Panc1 (cell line): ENCODE results near the gene GNAI3. TPM values are rescaled to one million over a fixed set of nuclear protein-coding genes. Genes with fewer than 3 reads are reported as not detected.

Experiments used
- ATAC-seq: fragments of 200-7000 bp; cut with Tn5 transposase; 2 replicates; pipeline ENCODE4 v1.9.1; 2020; ENCODE audit warnings: mild to moderate bottlenecking, moderate library complexity
- BruUV-seq: library from RNA; stranded (reverse); fragments of 400-500 nt; replicated peaks from 2 replicates; lab custom pipeline; 2021; lab: Mats Ljungman, UMichigan
- CTCF ChIA-PET: fragments of 300-600 bp; sonication (Branson Sonifier 250); formaldehyde crosslinking; loops from one replicate; lab custom pipeline; 2022; ENCODE audit warnings: antibody characterized with exemption; lab: Charles Lee
- POLR2A ChIA-PET: fragments of 300-600 bp; sonication (Branson Sonifier 250); formaldehyde crosslinking; loops from one replicate; lab custom pipeline; 2022; ENCODE audit warnings: antibody characterized with exemption; lab: Charles Lee
- DNase-seq: peaks from one replicate; pipeline ENCODE4 v3.0.0-alpha.2; 2010; ENCODE audit warnings: low read depth, low spot score
- H3K27ac ChIP-seq: 2 replicates; pipeline ENCODE4 v1.5.1; 2011; ENCODE audit warnings: mild to moderate bottlenecking, low read length, inconsistent platforms
- H3K27me3 ChIP-seq: fragments of 200-500 bp; sonication (Bioruptor generic); 2 replicates; pipeline ENCODE4 v1.6.0; 2014; ENCODE audit warnings: low read length, inconsistent platforms; ENCODE audit not compliant: control insufficient read depth, insufficient read depth
- H3K36me3 ChIP-seq: fragments of 200-500 bp; sonication (Bioruptor generic); 2 replicates; pipeline ENCODE4 v1.5.1; 2014; ENCODE audit warnings: inconsistent platforms, mild to moderate bottlenecking, low read length, moderate library complexity; ENCODE audit not compliant: control insufficient read depth, insufficient read depth
- H3K4me1 ChIP-seq: 2 replicates; pipeline ENCODE4 v1.5.1; 2011; ENCODE audit warnings: inconsistent platforms, mild to moderate bottlenecking, low read length, moderate library complexity; ENCODE audit not compliant: control insufficient read depth, insufficient read depth
- H3K4me3 ChIP-seq, 2 experiments: 2 replicates each; pipeline ENCODE4 v1.5.1; 2011 to 2012; ENCODE audit warnings: low read depth in 2 of 2, low read length in 2 of 2, mild to moderate bottlenecking in 2 of 2, inconsistent platforms in 1 of 2, moderate library complexity in 1 of 2
- H3K9me3 ChIP-seq: fragments of 200-500 bp; sonication (Bioruptor generic); 2 replicates; pipeline ENCODE4 v1.5.1; 2014; ENCODE audit warnings: low read depth, mild to moderate bottlenecking, inconsistent platforms, low read length, moderate library complexity; ENCODE audit not compliant: control insufficient read depth, insufficient read depth
- POLR2AphosphoS5 ChIP-seq: IDR thresholded peaks from 2 replicates; pipeline ENCODE4 v1.6.1; 2012; ENCODE audit warnings: mild to moderate bottlenecking, low read depth, low read length, moderate library complexity
- SIN3A ChIP-seq: IDR thresholded peaks from 2 replicates; pipeline ENCODE4 v1.6.1; 2012; ENCODE audit warnings: low read depth, mild to moderate bottlenecking, low read length, moderate library complexity, borderline replicate concordance; ENCODE audit not compliant: insufficient read depth
- TCF7L2 ChIP-seq: IDR thresholded peaks from 2 replicates; pipeline ENCODE4 v1.6.1; 2011; ENCODE audit warnings: mild to moderate bottlenecking, low read depth, low read length, inconsistent platforms
- in situ Hi-C: cut with HindIII; loops from 2 replicates; pipeline ENCODE4 v1.10.0; 2016; ENCODE audit warnings: low sequenced_read_pairs, low pct_unique_long_range_greater_than_20kb
- intact Hi-C: fragments of 100-400 bp; cut with micrococcal nuclease; formaldehyde crosslinking; loops from one replicate; pipeline ENCODE4 v1.10.0; 2022; ENCODE audit not compliant: unreplicated experiment
- total RNA-seq: library from RNA; stranded (reverse); gene quantifications from one replicate; pipeline ENCODE4 v1.2.1, GENCODE V29; 2021; ENCODE audit not compliant: unreplicated experiment
- TF ChIP-seq, protein P1 (sequence below): fragments of 450-650 bp; IDR thresholded peaks from 2 replicates; pipeline ENCODE4 v1.5.1; 2017; ENCODE audit warnings: mild to moderate bottlenecking
- TF ChIP-seq, protein P2 (sequence below), 2 experiments: IDR thresholded peaks; 2 replicates each; pipeline ENCODE4 v1.6.1; 2011 to 2012; ENCODE audit warnings: low read depth in 2 of 2, control low read depth in 1 of 2, low read length in 1 of 2, mild to moderate bottlenecking in 1 of 2, moderate library complexity in 1 of 2; ENCODE audit not compliant: insufficient read depth in 1 of 2

Gene GNAI3
- total RNA-seq, 1 experiment from 2014 or later: 6.4 TPM

GRCh38 chr1:109611308-109611990 is 63.0 kb downstream of the GNAI3 start:
- H3K4me3 ChIP-seq: no peak overlapping the region
- ChIA-PET POLR2A (interaction anchor here (0.6 kb wide), 1 partner anchor 62 kb away, joined by 6 read pairs; no protein-coding TSS in a partner anchor), CTCF (interaction anchor here (0.9 kb wide), 1 partner anchor 19 kb away, joined by 3 read pairs; no protein-coding TSS in a partner anchor)
- no TSS peak for BruUV-seq
- intact Hi-C loops: no loop called here
- TF ChIP-seq POLR2AphosphoS5 (no peak), TCF7L2 (no peak), SIN3A (no peak)
- TF ChIP-seq, protein P1, sequence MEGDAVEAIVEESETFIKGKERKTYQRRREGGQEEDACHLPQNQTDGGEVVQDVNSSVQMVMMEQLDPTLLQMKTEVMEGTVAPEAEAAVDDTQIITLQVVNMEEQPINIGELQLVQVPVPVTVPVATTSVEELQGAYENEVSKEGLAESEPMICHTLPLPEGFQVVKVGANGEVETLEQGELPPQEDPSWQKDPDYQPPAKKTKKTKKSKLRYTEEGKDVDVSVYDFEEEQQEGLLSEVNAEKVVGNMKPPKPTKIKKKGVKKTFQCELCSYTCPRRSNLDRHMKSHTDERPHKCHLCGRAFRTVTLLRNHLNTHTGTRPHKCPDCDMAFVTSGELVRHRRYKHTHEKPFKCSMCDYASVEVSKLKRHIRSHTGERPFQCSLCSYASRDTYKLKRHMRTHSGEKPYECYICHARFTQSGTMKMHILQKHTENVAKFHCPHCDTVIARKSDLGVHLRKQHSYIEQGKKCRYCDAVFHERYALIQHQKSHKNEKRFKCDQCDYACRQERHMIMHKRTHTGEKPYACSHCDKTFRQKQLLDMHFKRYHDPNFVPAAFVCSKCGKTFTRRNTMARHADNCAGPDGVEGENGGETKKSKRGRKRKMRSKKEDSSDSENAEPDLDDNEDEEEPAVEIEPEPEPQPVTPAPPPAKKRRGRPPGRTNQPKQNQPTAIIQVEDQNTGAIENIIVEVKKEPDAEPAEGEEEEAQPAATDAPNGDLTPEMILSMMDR: no peak
- TF ChIP-seq, protein P2, sequence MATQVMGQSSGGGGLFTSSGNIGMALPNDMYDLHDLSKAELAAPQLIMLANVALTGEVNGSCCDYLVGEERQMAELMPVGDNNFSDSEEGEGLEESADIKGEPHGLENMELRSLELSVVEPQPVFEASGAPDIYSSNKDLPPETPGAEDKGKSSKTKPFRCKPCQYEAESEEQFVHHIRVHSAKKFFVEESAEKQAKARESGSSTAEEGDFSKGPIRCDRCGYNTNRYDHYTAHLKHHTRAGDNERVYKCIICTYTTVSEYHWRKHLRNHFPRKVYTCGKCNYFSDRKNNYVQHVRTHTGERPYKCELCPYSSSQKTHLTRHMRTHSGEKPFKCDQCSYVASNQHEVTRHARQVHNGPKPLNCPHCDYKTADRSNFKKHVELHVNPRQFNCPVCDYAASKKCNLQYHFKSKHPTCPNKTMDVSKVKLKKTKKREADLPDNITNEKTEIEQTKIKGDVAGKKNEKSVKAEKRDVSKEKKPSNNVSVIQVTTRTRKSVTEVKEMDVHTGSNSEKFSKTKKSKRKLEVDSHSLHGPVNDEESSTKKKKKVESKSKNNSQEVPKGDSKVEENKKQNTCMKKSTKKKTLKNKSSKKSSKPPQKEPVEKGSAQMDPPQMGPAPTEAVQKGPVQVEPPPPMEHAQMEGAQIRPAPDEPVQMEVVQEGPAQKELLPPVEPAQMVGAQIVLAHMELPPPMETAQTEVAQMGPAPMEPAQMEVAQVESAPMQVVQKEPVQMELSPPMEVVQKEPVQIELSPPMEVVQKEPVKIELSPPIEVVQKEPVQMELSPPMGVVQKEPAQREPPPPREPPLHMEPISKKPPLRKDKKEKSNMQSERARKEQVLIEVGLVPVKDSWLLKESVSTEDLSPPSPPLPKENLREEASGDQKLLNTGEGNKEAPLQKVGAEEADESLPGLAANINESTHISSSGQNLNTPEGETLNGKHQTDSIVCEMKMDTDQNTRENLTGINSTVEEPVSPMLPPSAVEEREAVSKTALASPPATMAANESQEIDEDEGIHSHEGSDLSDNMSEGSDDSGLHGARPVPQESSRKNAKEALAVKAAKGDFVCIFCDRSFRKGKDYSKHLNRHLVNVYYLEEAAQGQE (IDR thresholded peaks at IDR 0.05; ENCODE audit: insufficient read depth in 1 of 2, low read depth in 2 of 2, low read length in 1 of 2): no peak
- no peak overlapping the region for H3K27ac ChIP-seq
- no peaks in the 10 kb centered on the region for H3K36me3 ChIP-seq
- no peaks in the 10 kb centered on the region for H3K9me3 ChIP-seq
- H3K4me1 ChIP-seq: no peaks in the 10 kb centered on the region
- H3K27me3 ChIP-seq: no peaks in the 10 kb centered on the region
- no peak for ATAC-seq
- in situ Hi-C loops: no loop called here
- DNase-seq: no peak

GRCh38 chr1:109613361-109614147 is 65.1 kb downstream of the GNAI3 start:
- in situ Hi-C loops: no loop called here
- Histone ChIP-seq H3K27me3 (no peaks in the 10 kb centered on the region), H3K4me1 (no peaks in the 10 kb centered on the region; the same call in 1 of the 2 replicates), H3K4me3 (no peak overlapping the region), H3K27ac (no peak overlapping the region), H3K9me3 (no peaks in the 10 kb centered on the region), H3K36me3 (no peaks in the 10 kb centered on the region)
- no TSS peak for BruUV-seq
- ATAC-seq (no peak), DNase-seq (no peak)
- CTCF ChIA-PET: no interaction called here
- intact Hi-C loops: no loop called here
- POLR2A ChIA-PET: no interaction called here
- TF ChIP-seq, protein P2 (IDR thresholded peaks at IDR 0.05; ENCODE audit: insufficient read depth in 1 of 2, low read depth in 2 of 2, low read length in 1 of 2): no peak
- TF ChIP-seq TCF7L2: no peak
- TF ChIP-seq SIN3A: no peak
- TF ChIP-seq POLR2AphosphoS5: no peak
- TF ChIP-seq, protein P1: no peak
